Panc1 (cell line): ENCODE data around the gene ZNF384.

ENCODE experiments used
- CTCF ChIP-seq: fragments of 450-650 bp; IDR thresholded peaks from 2 replicates; pipeline ENCODE4 v1.5.1; 2017; ENCODE audit warnings: mild to moderate bottlenecking
- POLR2AphosphoS5 ChIP-seq: IDR thresholded peaks from 2 replicates; pipeline ENCODE4 v1.6.1; 2012; ENCODE audit warnings: mild to moderate bottlenecking, low read depth, low read length, moderate library complexity
- REST ChIP-seq, 2 experiments: IDR thresholded peaks; 2 replicates each; pipeline ENCODE4 v1.6.1; 2011 to 2012; ENCODE audit warnings: low read depth in 2 of 2, control low read depth in 1 of 2, low read length in 1 of 2, mild to moderate bottlenecking in 1 of 2, moderate library complexity in 1 of 2; ENCODE audit not compliant: insufficient read depth in 1 of 2
- SIN3A ChIP-seq: IDR thresholded peaks from 2 replicates; pipeline ENCODE4 v1.6.1; 2012; ENCODE audit warnings: low read depth, mild to moderate bottlenecking, low read length, moderate library complexity, borderline replicate concordance; ENCODE audit not compliant: insufficient read depth
- TCF7L2 ChIP-seq: IDR thresholded peaks from 2 replicates; pipeline ENCODE4 v1.6.1; 2011; ENCODE audit warnings: mild to moderate bottlenecking, low read depth, low read length, inconsistent platforms

GRCh38 chr12:6696690-6697583, 7.8 kb upstream of the ZNF384 start:
- TF ChIP-seq POLR2AphosphoS5 = no peak
- no peak for TF ChIP-seq CTCF
- TF ChIP-seq SIN3A = no peak
- TF ChIP-seq REST (IDR thresholded peaks at IDR 0.05; ENCODE audit: insufficient read depth in 1 of 2, low read depth in 2 of 2, low read length in 1 of 2) = no peak
- no peak for TF ChIP-seq TCF7L2
